AG10803 (cell line): ENCODE results near the gene ADAMTS8.

Experiments
- DNase-seq: peaks from one replicate; pipeline ENCODE4 v3.0.0; 2010; ENCODE audit warnings: low read depth
- H3K4me3 ChIP-seq: 2 replicates; pipeline ENCODE4 v1.5.1; 2011; ENCODE audit warnings: mild to moderate bottlenecking, low read length, control low read depth
- CTCF ChIP-seq: conservative IDR thresholded peaks from 2 replicates; pipeline ENCODE4 v1.5.1; 2011; ENCODE audit warnings: mild to moderate bottlenecking, low read length, control low read depth, inconsistent platforms

ADAMTS8 gene

GRCh38 chr11:130369713-130370112 lies 58.7 kb downstream of the ADAMTS8 start:
- no peak for DNase-seq
- H3K4me3 ChIP-seq, result no peak overlapping the region
- TF ChIP-seq CTCF, result no peak

GRCh38 chr11:130369141-130369691 lies 59.2 kb downstream of the ADAMTS8 start:
- DNase-seq, result peak; percentile 50
- peak; percentile 25 for TF ChIP-seq CTCF
- H3K4me3 ChIP-seq, result no peak overlapping the region

GRCh38 chr11:130359419-130359818 lies 69.0 kb downstream of the ADAMTS8 start:
- H3K4me3 ChIP-seq, result no peak overlapping the region
- DNase-seq, result no peak
- no peak for TF ChIP-seq CTCF

- TF ChIP-seq CTCF, result no peak
- DNase-seq, result no peak
- no peak overlapping the region for H3K4me3 ChIP-seq
These were observed 70.0 kb downstream of the ADAMTS8 start for GRCh38 chr11:130358398-130358797.
